Diencephalon (tissue), 1 donor: Measurements from ENCODE around the gene ITPR3. TPM values are rescaled to one million over a fixed set of nuclear protein-coding genes. Genes with fewer than 3 reads are reported as not detected.

Experiments
- small RNA-seq: library from RNA; depleted of rRNA; stranded (forward); fragments of <200 nt; gene quantifications from one replicate; pipeline ENCODE3, GENCODE V24; 2014
- total RNA-seq: library from RNA; depleted of rRNA; stranded (reverse); fragments of >200 nt; gene quantifications from one replicate; pipeline ENCODE4 v1.2.3, GENCODE V29; 2014

ITPR3 gene
- total RNA-seq: 1.8 TPM

GRCh38 chr6:33620856-33621710 is at the start of gene ITPR3:
Gene ITPR3 (plus strand): TSS chr6:33621322. CDS start chr6:33621603, 281 bp downstream.

GRCh38 chr6:33579828-33580714 is 41.1 kb upstream of the ITPR3 start, which contains the start of gene BAK1:
Gene BAK1 (minus strand): TSS chr6:33580276. CDS start chr6:33577604, 2,672 bp downstream.

GRCh38 chr6:33711140-33712129 is 90.3 kb downstream of the ITPR3 start, which contains the start of gene UQCC2:
Gene UQCC2 (minus strand): TSS chr6:33711700. CDS start chr6:33711686, 14 bp downstream.

Small RNAs within 50 kb of the gene (small RNA-seq; reads per million reads assigned to genes)
- gene MIR3934: not detected

Other genes starting within 250 kb of the ITPR3 start
- gene KIFC1, start 229.5 kb upstream of the ITPR3 start, total RNA-seq: 5.8 TPM
- 28.6 TPM for gene PHF1, start 210.3 kb upstream of the ITPR3 start, total RNA-seq
- gene CUTA, start 203.2 kb upstream of the ITPR3 start, total RNA-seq: 113 TPM
- 27.7 TPM for gene SYNGAP1, start 201.3 kb upstream of the ITPR3 start, total RNA-seq
- 10.6 TPM for gene ZBTB9, start 166.7 kb upstream of the ITPR3 start, total RNA-seq
- 6.9 TPM for gene BAK1, start 41.0 kb upstream of the ITPR3 start, total RNA-seq
- gene UQCC2, start 90.4 kb downstream of the ITPR3 start, total RNA-seq: 33.9 TPM
- gene IP6K3, start 125.6 kb downstream of the ITPR3 start, total RNA-seq: 0.46 TPM
- gene LEMD2, start 167.8 kb downstream of the ITPR3 start, total RNA-seq: 31.8 TPM
- not detected for gene MLN, start 182.7 kb downstream of the ITPR3 start, total RNA-seq